Measurements from ENCODE around the gene ACTL8. TPM values are rescaled to one million over a fixed set of nuclear protein-coding genes. Genes with fewer than 3 reads are reported as not detected.

Gene ACTL8
- total RNA-seq, 1 donor from 2014 or later = not detected

- Mint-ChIP-seq H3K36me3 (ENCODE audit: unreplicated experiment) (no peaks in the 10 kb centered on the region), H3K27me3 (ENCODE audit: unreplicated experiment) (peaks cover 8% of the 10 kb centered on the region), H3K4me3 (ENCODE audit: unreplicated experiment) (no peak overlapping the region), H3K4me1 (ENCODE audit: low read depth, unreplicated experiment) (no peaks in the 10 kb centered on the region), H3K9me3 (ENCODE audit: unreplicated experiment) (no peaks in the 10 kb centered on the region), H3K27ac (ENCODE audit: unreplicated experiment) (no peak overlapping the region)
- TF ChIP-seq, protein P1, sequence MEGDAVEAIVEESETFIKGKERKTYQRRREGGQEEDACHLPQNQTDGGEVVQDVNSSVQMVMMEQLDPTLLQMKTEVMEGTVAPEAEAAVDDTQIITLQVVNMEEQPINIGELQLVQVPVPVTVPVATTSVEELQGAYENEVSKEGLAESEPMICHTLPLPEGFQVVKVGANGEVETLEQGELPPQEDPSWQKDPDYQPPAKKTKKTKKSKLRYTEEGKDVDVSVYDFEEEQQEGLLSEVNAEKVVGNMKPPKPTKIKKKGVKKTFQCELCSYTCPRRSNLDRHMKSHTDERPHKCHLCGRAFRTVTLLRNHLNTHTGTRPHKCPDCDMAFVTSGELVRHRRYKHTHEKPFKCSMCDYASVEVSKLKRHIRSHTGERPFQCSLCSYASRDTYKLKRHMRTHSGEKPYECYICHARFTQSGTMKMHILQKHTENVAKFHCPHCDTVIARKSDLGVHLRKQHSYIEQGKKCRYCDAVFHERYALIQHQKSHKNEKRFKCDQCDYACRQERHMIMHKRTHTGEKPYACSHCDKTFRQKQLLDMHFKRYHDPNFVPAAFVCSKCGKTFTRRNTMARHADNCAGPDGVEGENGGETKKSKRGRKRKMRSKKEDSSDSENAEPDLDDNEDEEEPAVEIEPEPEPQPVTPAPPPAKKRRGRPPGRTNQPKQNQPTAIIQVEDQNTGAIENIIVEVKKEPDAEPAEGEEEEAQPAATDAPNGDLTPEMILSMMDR (IDR thresholded peaks at IDR 0.05; ENCODE audit: partially characterized antibody, unreplicated experiment) = no peak
- DNase-seq = no peak
These were observed 14.1 kb upstream of the ACTL8 start for GRCh38 chr1:17741052-17741451.

GRCh38 chr1:17742583-17742982 is 12.6 kb upstream of the ACTL8 start:
- H3K27me3 Mint-ChIP-seq (ENCODE audit: unreplicated experiment) = peaks cover 8% of the 10 kb centered on the region
- TF ChIP-seq, protein P1 (IDR thresholded peaks at IDR 0.05; ENCODE audit: partially characterized antibody, unreplicated experiment) = no peak
- no peaks in the 10 kb centered on the region for H3K4me1 Mint-ChIP-seq (ENCODE audit: low read depth, unreplicated experiment)
- no peaks in the 10 kb centered on the region for H3K36me3 Mint-ChIP-seq (ENCODE audit: unreplicated experiment)
- no peak overlapping the region for H3K4me3 Mint-ChIP-seq (ENCODE audit: unreplicated experiment)
- no peak for DNase-seq
- H3K27ac Mint-ChIP-seq (ENCODE audit: unreplicated experiment) = no peak overlapping the region
- H3K9me3 Mint-ChIP-seq (ENCODE audit: unreplicated experiment) = no peaks in the 10 kb centered on the region

GRCh38 chr1:17743008-17743647 is 12.0 kb upstream of the ACTL8 start:
- peaks cover 8% of the 10 kb centered on the region for H3K27me3 Mint-ChIP-seq (ENCODE audit: unreplicated experiment)
- no peaks in the 10 kb centered on the region for H3K9me3 Mint-ChIP-seq (ENCODE audit: unreplicated experiment)
- H3K4me1 Mint-ChIP-seq (ENCODE audit: low read depth, unreplicated experiment) = no peaks in the 10 kb centered on the region
- TF ChIP-seq, protein P1 (IDR thresholded peaks at IDR 0.05; ENCODE audit: partially characterized antibody, unreplicated experiment) = no peak
- DNase-seq = no peak
- no peak overlapping the region for H3K4me3 Mint-ChIP-seq (ENCODE audit: unreplicated experiment)
- no peak overlapping the region for H3K27ac Mint-ChIP-seq (ENCODE audit: unreplicated experiment)
- H3K36me3 Mint-ChIP-seq (ENCODE audit: unreplicated experiment) = no peaks in the 10 kb centered on the region

DNA sequence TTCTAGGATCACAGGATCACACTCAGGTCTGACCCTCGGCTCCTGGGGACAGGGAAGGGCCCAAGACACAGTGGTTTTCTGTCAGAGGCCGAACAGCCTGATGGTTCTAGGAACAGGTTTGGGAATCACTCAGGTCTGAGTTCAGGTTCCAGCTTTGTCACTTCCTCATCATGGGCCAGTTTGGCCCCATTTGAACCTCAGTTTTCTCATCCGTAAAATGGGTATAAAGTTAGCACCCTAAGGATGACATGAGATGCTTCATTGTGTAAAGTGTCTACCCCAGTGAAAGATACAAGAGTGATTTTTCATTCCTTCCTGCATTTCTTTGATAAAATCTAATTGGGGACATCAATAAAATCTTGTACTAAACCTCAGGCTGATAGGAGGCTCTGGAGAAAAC is 11.2 kb upstream of the ACTL8 start:
- Mint-ChIP-seq H3K27ac (ENCODE audit: unreplicated experiment) (no peak overlapping the region), H3K27me3 (ENCODE audit: unreplicated experiment) (peaks cover 5% of the 10 kb centered on the region), H3K4me3 (ENCODE audit: unreplicated experiment) (no peak overlapping the region), H3K4me1 (ENCODE audit: low read depth, unreplicated experiment) (no peaks in the 10 kb centered on the region), H3K36me3 (ENCODE audit: unreplicated experiment) (no peaks in the 10 kb centered on the region), H3K9me3 (ENCODE audit: unreplicated experiment) (no peaks in the 10 kb centered on the region)
- no peak for DNase-seq
- TF ChIP-seq, protein P1 (IDR thresholded peaks at IDR 0.05; ENCODE audit: partially characterized antibody, unreplicated experiment) = no peak

- TF ChIP-seq, protein P1 (IDR thresholded peaks at IDR 0.05; ENCODE audit: partially characterized antibody, unreplicated experiment) = no peak
- DNase-seq = no peak
- no peaks in the 10 kb centered on the region for H3K36me3 Mint-ChIP-seq (ENCODE audit: unreplicated experiment)
- H3K27ac Mint-ChIP-seq (ENCODE audit: unreplicated experiment) = no peak overlapping the region
- peaks cover 5% of the 10 kb centered on the region for H3K27me3 Mint-ChIP-seq (ENCODE audit: unreplicated experiment)
- H3K4me1 Mint-ChIP-seq (ENCODE audit: low read depth, unreplicated experiment) = no peaks in the 10 kb centered on the region
- H3K9me3 Mint-ChIP-seq (ENCODE audit: unreplicated experiment) = no peaks in the 10 kb centered on the region
- H3K4me3 Mint-ChIP-seq (ENCODE audit: unreplicated experiment) = no peak overlapping the region
These were observed 10.3 kb upstream of the ACTL8 start for GRCh38 chr1:17744666-17745478.
